COLO668 (cell line): ENCODE measurements around the gene INTS15.
"Not testable (repeated sequence)": the region's sequence is repeated elsewhere in the genome, so short reads cannot be mapped to it uniquely, and the experiment has no call there.

Source experiments
- DNase-seq: peaks from one replicate; lab custom pipeline; 2025; ENCODE audit not compliant: unreplicated experiment; lab: John Stamatoyannopoulos, UW

INTS15 gene

GRCh38 chr7:6576867-6577368 lies 12.9 kb upstream of the INTS15 start:
- DNase-seq = peak; percentile 27

GRCh38 chr7:6577369-6578113 lies 12.3 kb upstream of the INTS15 start, which contains the start of gene ZDHHC4:
TSS of gene ZDHHC4 (plus strand) at chr7:6577454. CDS start at chr7:6580562, 3,108 bp downstream.
- DNase-seq = peak; percentile 98

- no peak for DNase-seq
Observed at GRCh38 chr7:6578114-6579084, 11.4 kb upstream of the INTS15 start.

GRCh38 chr7:6579446-6579845 lies 10.4 kb upstream of the INTS15 start:
- no peak for DNase-seq

DNA sequence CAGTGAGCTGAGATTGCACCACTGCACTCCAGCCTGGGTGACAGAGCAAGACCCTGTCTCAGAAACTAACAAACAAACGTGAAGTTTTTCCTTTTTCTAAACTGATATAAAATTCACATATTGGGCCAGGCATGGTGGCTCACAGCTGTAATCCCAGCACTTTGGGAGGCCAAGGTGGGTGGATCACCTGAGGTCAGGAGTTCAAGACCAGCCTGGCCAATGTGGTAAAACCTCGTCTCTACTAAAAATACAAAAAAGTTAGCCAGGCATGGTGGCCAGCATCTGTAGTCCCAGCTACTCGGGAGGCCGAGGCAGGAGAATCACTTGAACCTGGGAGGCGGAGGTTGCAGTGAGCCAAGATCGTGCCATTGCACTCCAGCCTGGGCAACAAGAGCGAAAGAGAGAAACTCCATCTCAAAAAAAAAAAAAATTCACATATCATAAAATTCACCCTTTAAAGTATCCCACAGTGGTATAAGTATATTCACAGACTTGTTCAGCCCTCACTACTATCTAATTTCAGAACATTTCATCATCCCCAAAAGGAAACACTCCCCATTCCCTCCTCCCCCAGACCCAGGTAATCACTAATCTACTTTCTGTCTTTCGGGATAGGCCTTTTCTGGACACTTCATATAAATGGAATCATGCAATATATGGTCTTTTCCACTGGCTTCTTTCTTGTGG lies 3.9 kb upstream of the INTS15 start:
- DNase-seq = not testable (repeated sequence)

DNA sequence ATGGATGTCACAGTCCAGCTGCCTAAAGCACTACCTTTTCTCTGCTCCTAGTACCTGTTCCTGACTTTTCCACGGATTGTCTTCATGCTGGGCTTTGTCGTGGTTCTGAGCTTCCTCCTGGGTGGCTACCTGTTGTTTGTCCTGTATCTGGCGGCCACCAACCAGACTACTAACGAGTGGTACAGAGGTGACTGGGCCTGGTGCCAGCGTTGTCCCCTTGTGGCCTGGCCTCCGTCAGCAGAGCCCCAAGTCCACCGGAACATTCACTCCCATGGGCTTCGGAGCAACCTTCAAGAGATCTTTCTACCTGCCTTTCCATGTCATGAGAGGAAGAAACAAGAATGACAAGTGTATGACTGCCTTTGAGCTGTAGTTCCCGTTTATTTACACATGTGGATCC lies 1.3 kb upstream of the INTS15 start:
- DNase-seq = no peak

DNA sequence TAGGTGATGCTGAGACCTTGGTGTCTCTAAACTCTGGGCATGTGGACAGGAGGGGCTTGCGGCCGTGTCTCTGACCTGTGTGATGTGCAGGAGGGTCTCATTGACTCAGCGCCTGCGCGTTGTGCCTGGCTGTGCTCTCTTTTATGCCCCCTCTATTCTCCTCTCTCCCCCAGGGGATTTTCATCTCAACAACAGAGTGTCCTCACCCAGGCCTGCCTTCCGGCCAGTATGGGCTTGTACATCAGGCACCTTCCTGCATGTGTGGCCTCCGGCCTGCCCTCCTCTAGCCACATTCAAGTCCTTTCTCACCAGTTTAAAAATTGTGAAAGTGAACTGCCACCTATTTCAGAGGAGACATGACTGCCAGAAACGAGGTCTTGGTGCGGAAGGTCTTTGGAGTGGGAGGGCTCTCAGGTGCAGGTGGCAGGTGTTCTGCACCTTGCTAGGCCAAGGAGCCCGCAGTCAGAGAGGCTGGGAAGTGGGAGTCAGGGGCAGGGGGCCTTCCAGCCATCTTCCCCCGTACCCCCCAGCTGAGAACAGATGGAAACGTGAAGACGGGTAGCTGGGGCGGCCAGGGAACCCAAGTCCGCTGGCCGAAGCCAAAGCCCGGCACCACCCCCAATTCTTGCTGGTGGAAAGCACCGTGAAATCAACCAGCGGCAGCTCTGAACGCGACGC lies 531 bp upstream of the INTS15 start:
- no peak for DNase-seq

DNA sequence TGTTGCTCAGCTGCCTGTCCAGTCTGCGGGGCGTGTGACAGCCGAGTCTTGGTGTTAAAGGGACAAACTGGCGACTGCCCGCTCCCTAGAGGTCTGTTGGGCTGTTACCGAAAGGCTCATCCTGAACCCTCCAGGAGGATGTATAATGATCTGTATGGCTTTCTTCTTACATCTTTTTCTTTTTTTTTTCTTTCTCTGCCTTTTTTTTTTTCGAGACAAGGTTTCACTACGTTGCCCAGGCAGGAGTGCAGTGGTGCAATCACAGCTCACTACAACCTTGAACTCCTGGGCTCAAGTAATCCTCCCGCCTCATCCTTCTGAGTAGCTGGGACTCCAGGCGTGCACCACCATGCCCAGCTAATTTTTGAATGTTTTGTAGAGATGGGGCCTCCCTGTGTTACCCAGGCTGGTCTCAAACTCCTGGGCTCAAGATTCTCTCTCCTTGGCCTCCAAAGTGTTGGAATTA lies 857 bp downstream of the INTS15 start:
- DNase-seq = no peak

GRCh38 chr7:6600093-6600492 lies 10.3 kb downstream of the INTS15 start:
- DNase-seq = no peak

- DNase-seq = no peak
Observed at GRCh38 chr7:6604458-6604857, 14.6 kb downstream of the INTS15 start.

GRCh38 chr7:6606866-6607583 lies 17.2 kb downstream of the INTS15 start:
- DNase-seq = no peak

GRCh38 chr7:6607651-6608051 lies 17.8 kb downstream of the INTS15 start:
- no peak for DNase-seq

DNA sequence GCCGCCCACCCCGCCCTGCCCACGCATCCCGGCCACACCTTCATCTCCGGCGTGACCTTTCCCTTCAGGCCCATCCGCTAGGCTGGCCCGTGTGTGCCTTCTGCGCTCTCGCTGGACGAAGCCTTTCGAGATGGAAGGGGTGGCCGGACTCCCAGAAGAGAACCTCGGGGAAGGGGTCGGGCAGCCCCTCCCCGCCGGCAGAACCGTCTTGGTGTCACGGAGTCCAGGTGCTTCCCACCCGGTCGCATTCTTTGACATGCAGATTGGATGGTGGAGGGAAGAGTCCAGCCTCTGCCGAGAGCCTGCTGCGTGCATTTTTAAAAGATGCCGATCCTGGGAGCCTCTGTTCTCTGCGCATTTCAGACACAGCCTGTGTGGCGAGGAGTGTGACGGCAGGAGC lies 18.3 kb downstream of the INTS15 start:
- no peak for DNase-seq

GRCh38 chr7:6608794-6609193 lies 19.0 kb downstream of the INTS15 start:
- DNase-seq = no peak

DNA sequence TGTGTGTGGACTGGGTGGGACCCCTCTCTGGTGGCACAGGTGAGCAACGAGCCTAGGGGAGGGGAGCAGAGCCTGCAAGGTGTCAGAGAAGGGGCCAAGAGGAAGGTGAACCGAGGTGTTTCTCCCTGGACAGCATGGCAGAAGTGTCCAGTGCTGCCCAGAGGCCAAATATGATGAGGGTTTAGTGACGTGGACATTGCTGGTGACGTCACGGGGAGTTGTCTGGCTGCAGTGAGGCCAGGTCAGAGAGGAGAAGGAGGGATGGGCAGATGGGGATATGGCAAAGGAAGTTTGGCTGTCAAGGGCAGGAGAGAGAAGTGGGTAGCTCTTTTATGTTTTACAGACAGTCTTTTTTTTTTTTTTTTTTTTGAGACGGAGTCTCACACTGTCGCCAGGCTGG lies 23.0 kb downstream of the INTS15 start:
- DNase-seq = no peak

- DNase-seq = no peak
Observed at GRCh38 chr7:6613706-6614105, 23.9 kb downstream of the INTS15 start.

- peak; percentile 47 for DNase-seq
Observed at GRCh38 chr7:6614953-6615722, 25.3 kb downstream of the INTS15 start, which contains the start of gene ZNF853. TSS of gene ZNF853 (plus strand) at chr7:6615610. CDS start at chr7:6616175, 565 bp downstream.

- peak; percentile 87 for DNase-seq
Observed at GRCh38 chr7:6615723-6616555, 26.1 kb downstream of the INTS15 start.
